Measurements from ENCODE around the gene HARS1. TPM values are rescaled to one million over a fixed set of nuclear protein-coding genes. Genes with fewer than 3 reads are reported as not detected.

HARS1 gene
- total and polyA plus RNA-seq, 10 of the 15 experiments (the other 5 are each of a cell fraction or from before 2014, with no cell fraction given) = 12.0 to 93.8 (median 76.9) TPM

DNA sequence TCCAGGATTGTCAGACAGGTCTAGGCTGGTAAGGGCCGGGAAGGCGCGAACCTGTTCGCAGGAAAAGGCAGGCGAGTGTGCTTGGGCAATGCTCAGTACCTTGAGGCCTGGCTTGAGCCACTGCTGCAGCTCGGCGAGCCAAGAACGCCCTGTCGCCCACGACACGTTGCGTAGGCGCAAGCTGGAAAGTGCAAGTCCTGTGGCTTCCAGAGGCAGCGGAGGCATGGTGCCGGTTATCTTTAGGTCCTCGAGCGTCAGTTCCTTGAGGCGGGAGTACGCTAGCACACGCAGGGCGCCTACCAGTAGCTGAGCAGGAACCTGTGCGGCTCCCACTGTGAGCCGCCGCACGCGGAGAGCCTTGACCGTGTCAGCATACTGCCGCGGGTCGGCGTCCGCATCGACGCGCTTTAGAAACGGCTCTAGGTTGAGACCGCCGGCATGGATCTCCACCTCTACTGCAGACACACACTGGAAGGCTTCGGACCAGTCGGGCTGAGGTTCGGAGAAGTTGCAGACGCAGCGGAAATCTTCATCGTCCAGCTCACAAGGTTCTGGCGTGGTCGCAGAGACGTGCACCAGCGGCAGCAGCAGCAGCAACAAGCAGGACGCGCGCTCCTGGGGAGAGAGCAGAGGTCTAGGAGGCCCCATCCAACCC lies 58.7 kb downstream of the HARS1 start:
- no peaks in the 10 kb centered on the region for H4K20me1 ChIP-seq (ENCODE audit: control insufficient read depth, insufficient read depth)
- H2AFZ ChIP-seq (ENCODE audit: control insufficient read depth, low read depth, low read length) = peak overlapping the region; percentile 91
- peak overlapping the region; percentile 99 for H3K4me2 ChIP-seq (ENCODE audit: control insufficient read depth, insufficient read depth)
- DNase-seq (ENCODE audit: low read depth, low spot score) (no peak), FAIRE-seq (no peak), ATAC-seq (peak; percentile 71)
- BruUV-seq (replicated peaks) = no TSS peak
- ChIA-PET CTCF (interaction anchor here (0.5 to 1.2 kb wide), 2 partner anchors 259 to 283 kb away, joined by 5 to 13 read pairs; no protein-coding TSS in a partner anchor), SMC1A (ENCODE audit: uncharacterized antibody, unreplicated experiment) (interaction anchor here (0.5 kb wide), 1 partner anchor 24 kb away, joined by 3 read pairs; no protein-coding TSS in a partner anchor), POLR2A (no interaction called here), RAD21 (ENCODE audit: unreplicated experiment) (interaction anchor here (0.8 to 1.2 kb wide), 5 partner anchors 10 to 260 kb away, joined by 3 read pairs; no protein-coding TSS in a partner anchor)
- intact Hi-C loops (cut with micrococcal nuclease; ENCODE audit: unreplicated experiment) = no loop called here
- no peaks in the 10 kb centered on the region for H3K36me3 ChIP-seq (ENCODE audit: control insufficient read depth in 2 of 2, insufficient read depth in 2 of 2, low read length in 1 of 2)
- peak overlapping the region; percentile 58 for H3K4me3 ChIP-seq
- peaks cover 13% of the 10 kb centered on the region for H3K4me1 ChIP-seq (ENCODE audit: control insufficient read depth, insufficient read depth, low read length)
- H3K79me2 ChIP-seq (ENCODE audit: control insufficient read depth, insufficient read depth, low read length) = no peaks in the 10 kb centered on the region
- in situ Hi-C loops (cut with MboI) = no loop called here
- H3K9ac ChIP-seq (ENCODE audit: control insufficient read depth, insufficient read depth, low read length) = peak overlapping the region; percentile 35; the same call in 1 of the 2 replicates
- 16% methylated on average over 51 of the region's 51 CpGs for WGBS (ENCODE audit: insufficient coverage, insufficient replicate concordance, low lambda C conversion rate, missing lambda C conversion rate)
- H3K9me3 ChIP-seq (replicated peaks; ENCODE audit: control insufficient read depth, insufficient read depth, low read length) = peaks cover 1% of the 10 kb centered on the region; the same call in 1 of the 3 replicates
- H3K27me3 ChIP-seq (replicated peaks in 1 of 2; ENCODE audit: control insufficient read depth in 2 of 2, insufficient read depth in 2 of 2, low read length in 1 of 2) = peaks cover 3 to 4% of the 10 kb centered on the region in 2 experiments; a peak in 2 of 4 replicates
- H3K27ac ChIP-seq (ENCODE audit: control insufficient read depth, insufficient read depth) = no peak overlapping the region
- TF ChIP-seq MYC (IDR thresholded peaks at IDR 0.05; ENCODE audit: insufficient read depth, insufficient read length, insufficient replicate concordance, low read length, severe bottlenecking) = no peak
- peak; percentile 54; the same call in 1 of the 2 replicates for TF ChIP-seq CREB1 (IDR thresholded peaks at IDR 0.05; ENCODE audit: low read depth)
- TF ChIP-seq IKZF2 (IDR thresholded peaks at IDR 0.05) = no peak
- TF ChIP-seq TCF12 (IDR thresholded peaks at IDR 0.05; ENCODE audit: low read depth, low read length) = no peak
- TF ChIP-seq IKZF1 (conservative IDR thresholded peaks at IDR 0.05) = peak; percentile 19; the same call in 1 of the 2 replicates
- 0 out of 2 replicates have a peak, but pooled peaks have one; percentile 29 for TF ChIP-seq LARP7 (IDR thresholded peaks at IDR 0.05)
- TF ChIP-seq EGR1 (IDR thresholded peaks at IDR 0.05; ENCODE audit: borderline replicate concordance in 1 of 2, low read depth in 2 of 2, low read length in 2 of 2) = peak in 1 of 2 experiments; percentile 52; a peak in 1 of 3 replicates
- TF ChIP-seq, protein P1, sequence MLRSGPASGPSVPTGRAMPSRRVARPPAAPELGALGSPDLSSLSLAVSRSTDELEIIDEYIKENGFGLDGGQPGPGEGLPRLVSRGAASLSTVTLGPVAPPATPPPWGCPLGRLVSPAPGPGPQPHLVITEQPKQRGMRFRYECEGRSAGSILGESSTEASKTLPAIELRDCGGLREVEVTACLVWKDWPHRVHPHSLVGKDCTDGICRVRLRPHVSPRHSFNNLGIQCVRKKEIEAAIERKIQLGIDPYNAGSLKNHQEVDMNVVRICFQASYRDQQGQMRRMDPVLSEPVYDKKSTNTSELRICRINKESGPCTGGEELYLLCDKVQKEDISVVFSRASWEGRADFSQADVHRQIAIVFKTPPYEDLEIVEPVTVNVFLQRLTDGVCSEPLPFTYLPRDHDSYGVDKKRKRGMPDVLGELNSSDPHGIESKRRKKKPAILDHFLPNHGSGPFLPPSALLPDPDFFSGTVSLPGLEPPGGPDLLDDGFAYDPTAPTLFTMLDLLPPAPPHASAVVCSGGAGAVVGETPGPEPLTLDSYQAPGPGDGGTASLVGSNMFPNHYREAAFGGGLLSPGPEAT (IDR thresholded peaks at IDR 0.05; ENCODE audit: low read depth) = no peak
- TF ChIP-seq RUNX3 (IDR thresholded peaks at IDR 0.05; ENCODE audit: low read length) = 0 out of 2 replicates have a peak, but pooled peaks have one; percentile 43
- TF ChIP-seq, protein P2, sequence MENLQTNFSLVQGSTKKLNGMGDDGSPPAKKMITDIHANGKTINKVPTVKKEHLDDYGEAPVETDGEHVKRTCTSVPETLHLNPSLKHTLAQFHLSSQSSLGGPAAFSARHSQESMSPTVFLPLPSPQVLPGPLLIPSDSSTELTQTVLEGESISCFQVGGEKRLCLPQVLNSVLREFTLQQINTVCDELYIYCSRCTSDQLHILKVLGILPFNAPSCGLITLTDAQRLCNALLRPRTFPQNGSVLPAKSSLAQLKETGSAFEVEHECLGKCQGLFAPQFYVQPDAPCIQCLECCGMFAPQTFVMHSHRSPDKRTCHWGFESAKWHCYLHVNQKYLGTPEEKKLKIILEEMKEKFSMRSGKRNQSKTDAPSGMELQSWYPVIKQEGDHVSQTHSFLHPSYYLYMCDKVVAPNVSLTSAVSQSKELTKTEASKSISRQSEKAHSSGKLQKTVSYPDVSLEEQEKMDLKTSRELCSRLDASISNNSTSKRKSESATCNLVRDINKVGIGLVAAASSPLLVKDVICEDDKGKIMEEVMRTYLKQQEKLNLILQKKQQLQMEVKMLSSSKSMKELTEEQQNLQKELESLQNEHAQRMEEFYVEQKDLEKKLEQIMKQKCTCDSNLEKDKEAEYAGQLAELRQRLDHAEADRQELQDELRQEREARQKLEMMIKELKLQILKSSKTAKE (IDR thresholded peaks at IDR 0.05; ENCODE audit: low read depth, poor library complexity, severe bottlenecking) = no peak
- TF ChIP-seq, protein P3, sequence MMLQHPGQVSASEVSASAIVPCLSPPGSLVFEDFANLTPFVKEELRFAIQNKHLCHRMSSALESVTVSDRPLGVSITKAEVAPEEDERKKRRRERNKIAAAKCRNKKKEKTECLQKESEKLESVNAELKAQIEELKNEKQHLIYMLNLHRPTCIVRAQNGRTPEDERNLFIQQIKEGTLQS (IDR thresholded peaks at IDR 0.05; ENCODE audit: borderline replicate concordance, extremely low read depth, low read depth, low read length) = no peak
- TF ChIP-seq STAT3 (IDR thresholded peaks at IDR 0.05; ENCODE audit: low read depth, low read length) = no peak
- TF ChIP-seq, protein P4, sequence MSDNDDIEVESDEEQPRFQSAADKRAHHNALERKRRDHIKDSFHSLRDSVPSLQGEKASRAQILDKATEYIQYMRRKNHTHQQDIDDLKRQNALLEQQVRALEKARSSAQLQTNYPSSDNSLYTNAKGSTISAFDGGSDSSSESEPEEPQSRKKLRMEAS (IDR thresholded peaks at IDR 0.05; ENCODE audit: low read depth, low read length) = peak; percentile 64
- no peak for TF ChIP-seq SPI1 (IDR thresholded peaks at IDR 0.05; ENCODE audit: borderline replicate concordance, insufficient read depth, low read depth, low read length)

All from GM12878 (cell line).